ENCODE data around the gene NOTUM. TPM values are rescaled to one million over a fixed set of nuclear protein-coding genes. Genes with fewer than 3 reads are reported as not detected.

The NOTUM gene
- total and polyA plus RNA-seq, 2 experiments from 2014 or later = 4.2 to 7.4 TPM

Other genes starting within 250 kb of the NOTUM start
- gene SLC25A10, start 248.9 kb downstream of the NOTUM start, total RNA-seq = 29.3 and 38.5 TPM in 2 replicates
- 34.9 and 52.2 TPM in 2 replicates for gene SLC25A10, start 248.9 kb downstream of the NOTUM start, polyA plus RNA-seq
- 0.15 TPM in 1 of 2 replicates, not detected in the other for gene GCGR, start 157.0 kb downstream of the NOTUM start, total RNA-seq
- 0.79 TPM in 1 of 2 replicates, not detected in the other for gene GCGR, start 157.0 kb downstream of the NOTUM start, polyA plus RNA-seq
- gene MCRIP1, start 127.9 kb downstream of the NOTUM start, total RNA-seq = 161 and 219 TPM in 2 replicates
- 179 and 233 TPM in 2 replicates for gene MCRIP1, start 127.9 kb downstream of the NOTUM start, polyA plus RNA-seq
- not detected in 2 replicates for gene PPP1R27, start 126.1 kb downstream of the NOTUM start, total RNA-seq
- 1.0 TPM in 1 of 2 replicates, not detected in the other for gene PPP1R27, start 126.1 kb downstream of the NOTUM start, polyA plus RNA-seq
- gene P4HB, start 100.7 kb downstream of the NOTUM start, total RNA-seq = 972 and 1,150 TPM in 2 replicates
- gene P4HB, start 100.7 kb downstream of the NOTUM start, polyA plus RNA-seq = 388 and 597 TPM in 2 replicates
- gene ARHGDIA, start 89.8 kb downstream of the NOTUM start, total RNA-seq = 101 and 177 TPM in 2 replicates
- gene ARHGDIA, start 89.8 kb downstream of the NOTUM start, polyA plus RNA-seq = 139 and 163 TPM in 2 replicates
- gene ALYREF, start 69.6 kb downstream of the NOTUM start, total RNA-seq = 94.0 and 139 TPM in 2 replicates
- gene ALYREF, start 69.6 kb downstream of the NOTUM start, polyA plus RNA-seq = 93.0 and 130 TPM in 2 replicates
- 128 and 178 TPM in 2 replicates for gene ANAPC11, start 69.5 kb downstream of the NOTUM start, total RNA-seq
- 368 and 407 TPM in 2 replicates for gene ANAPC11, start 69.5 kb downstream of the NOTUM start, polyA plus RNA-seq
- gene NPB, start 58.9 kb downstream of the NOTUM start, total RNA-seq = 2.3 and 9.1 TPM in 2 replicates
- gene NPB, start 58.9 kb downstream of the NOTUM start, polyA plus RNA-seq = 1.2 and 6.6 TPM in 2 replicates
- gene PCYT2, start 49.8 kb downstream of the NOTUM start, total RNA-seq = 83.8 and 111 TPM in 2 replicates
- gene PCYT2, start 49.8 kb downstream of the NOTUM start, polyA plus RNA-seq = 73.3 and 138 TPM in 2 replicates
- gene SIRT7, start 43.0 kb downstream of the NOTUM start, total RNA-seq = 10.4 and 26.7 TPM in 2 replicates
- gene SIRT7, start 43.0 kb downstream of the NOTUM start, polyA plus RNA-seq = 13.3 and 16.7 TPM in 2 replicates
- gene MAFG, start 33.5 kb downstream of the NOTUM start, total RNA-seq = 14.8 and 16.1 TPM in 2 replicates
- gene MAFG, start 33.5 kb downstream of the NOTUM start, polyA plus RNA-seq = 23.9 and 27.0 TPM in 2 replicates
- gene PYCR1, start 23.9 kb downstream of the NOTUM start, total RNA-seq = 109 and 162 TPM in 2 replicates
- gene PYCR1, start 23.9 kb downstream of the NOTUM start, polyA plus RNA-seq = 147 and 153 TPM in 2 replicates
- gene MYADML2, start 14.0 kb downstream of the NOTUM start, total RNA-seq = 12.2 and 22.8 TPM in 2 replicates
- 17.1 and 17.9 TPM in 2 replicates for gene MYADML2, start 14.0 kb downstream of the NOTUM start, polyA plus RNA-seq
- gene ASPSCR1, start 16.4 kb upstream of the NOTUM start, total RNA-seq = 48.5 and 58.9 TPM in 2 replicates
- 63.1 and 74.0 TPM in 2 replicates for gene ASPSCR1, start 16.4 kb upstream of the NOTUM start, polyA plus RNA-seq
- 82.9 and 108 TPM in 2 replicates for gene CENPX, start 61.7 kb upstream of the NOTUM start, total RNA-seq
- 98.2 and 129 TPM in 2 replicates for gene CENPX, start 61.7 kb upstream of the NOTUM start, polyA plus RNA-seq
- 36.5 and 43.3 TPM in 2 replicates for gene LRRC45, start 62.1 kb upstream of the NOTUM start, total RNA-seq
- gene LRRC45, start 62.1 kb upstream of the NOTUM start, polyA plus RNA-seq = 15.2 and 31.8 TPM in 2 replicates
- gene RAC3, start 70.5 kb upstream of the NOTUM start, total RNA-seq = 58.7 and 73.7 TPM in 2 replicates
- gene RAC3, start 70.5 kb upstream of the NOTUM start, polyA plus RNA-seq = 9.9 and 16.4 TPM in 2 replicates
- 164 and 256 TPM in 2 replicates for gene DCXR, start 76.5 kb upstream of the NOTUM start, total RNA-seq
- gene DCXR, start 76.5 kb upstream of the NOTUM start, polyA plus RNA-seq = 228 and 312 TPM in 2 replicates
- 94.6 and 104 TPM in 2 replicates for gene RFNG, start 90.6 kb upstream of the NOTUM start, total RNA-seq
- 91.0 and 98.3 TPM in 2 replicates for gene RFNG, start 90.6 kb upstream of the NOTUM start, polyA plus RNA-seq
- 231 and 235 TPM in 2 replicates for gene GPS1, start 90.7 kb upstream of the NOTUM start, total RNA-seq
- gene GPS1, start 90.7 kb upstream of the NOTUM start, polyA plus RNA-seq = 223 and 257 TPM in 2 replicates
- gene DUS1L, start 104.6 kb upstream of the NOTUM start, total RNA-seq = 109 and 184 TPM in 2 replicates
- 183 and 196 TPM in 2 replicates for gene DUS1L, start 104.6 kb upstream of the NOTUM start, polyA plus RNA-seq
- 276 and 279 TPM in 2 replicates for gene FASN, start 137.0 kb upstream of the NOTUM start, total RNA-seq
- 61.8 and 85.9 TPM in 2 replicates for gene FASN, start 137.0 kb upstream of the NOTUM start, polyA plus RNA-seq

Measured in cardiac muscle cell (in vitro differentiated cells and primary cell).